ENCODE results near the gene LGALS8. TPM values are rescaled to one million over a fixed set of nuclear protein-coding genes. Genes with fewer than 3 reads are reported as not detected.

LGALS8 gene
- total RNA-seq, 2 donors from 2014 or later = 11.4 to 15.0 TPM

DNA sequence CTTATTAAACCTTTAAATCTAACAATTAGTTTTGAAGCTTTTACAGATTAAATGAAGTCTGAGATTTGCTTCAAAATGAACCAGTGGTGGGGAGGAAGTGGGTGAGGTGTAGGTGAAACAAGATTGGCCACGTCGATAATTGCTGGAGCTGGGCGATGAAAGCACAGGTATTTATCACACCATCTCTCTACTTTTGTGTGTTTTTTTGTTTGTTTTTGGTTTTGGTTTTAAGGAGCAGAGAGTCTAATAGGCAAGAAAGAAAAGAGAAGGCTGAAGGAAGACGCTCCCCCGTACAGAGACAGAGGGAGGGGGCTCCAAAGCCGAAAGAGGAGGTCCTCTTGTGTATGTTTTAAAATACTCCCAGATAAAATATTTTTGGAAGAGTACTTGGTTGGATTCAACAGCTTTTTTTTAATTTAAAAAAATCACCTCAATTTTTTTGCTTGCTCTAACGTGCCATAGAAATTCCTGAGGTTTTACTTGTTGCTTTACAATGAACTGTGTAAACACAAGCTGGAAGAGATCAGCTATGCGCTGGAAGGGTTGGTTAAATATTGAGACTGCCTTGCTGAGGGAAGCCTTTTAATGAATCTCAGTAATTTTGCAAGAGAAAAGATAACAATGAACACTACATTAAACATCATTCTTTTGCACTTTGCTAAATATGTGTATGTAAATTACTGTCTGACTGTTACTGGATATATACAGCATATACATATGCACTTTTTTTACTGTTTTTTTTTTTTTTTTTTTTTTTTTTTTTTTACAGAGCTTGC, 6.7 kb upstream of the LGALS8 start:
- H3K27me3 ChIP-seq (ENCODE audit: control insufficient read depth, insufficient read depth, low read length, poor library complexity, severe bottlenecking) = no peaks in the 10 kb centered on the region
- Mint-ChIP-seq H3K27ac (no peak overlapping the region), H3K36me3 (ENCODE audit: low read depth) (no peaks in the 10 kb centered on the region), H3K27me3 (ENCODE audit: insufficient read depth) (peaks cover 3% of the 10 kb centered on the region), H3K4me1 (peaks cover 4% of the 10 kb centered on the region), H3K4me3 (no peak overlapping the region), H3K9me3 (no peaks in the 10 kb centered on the region)
- TF ChIP-seq, protein P1, sequence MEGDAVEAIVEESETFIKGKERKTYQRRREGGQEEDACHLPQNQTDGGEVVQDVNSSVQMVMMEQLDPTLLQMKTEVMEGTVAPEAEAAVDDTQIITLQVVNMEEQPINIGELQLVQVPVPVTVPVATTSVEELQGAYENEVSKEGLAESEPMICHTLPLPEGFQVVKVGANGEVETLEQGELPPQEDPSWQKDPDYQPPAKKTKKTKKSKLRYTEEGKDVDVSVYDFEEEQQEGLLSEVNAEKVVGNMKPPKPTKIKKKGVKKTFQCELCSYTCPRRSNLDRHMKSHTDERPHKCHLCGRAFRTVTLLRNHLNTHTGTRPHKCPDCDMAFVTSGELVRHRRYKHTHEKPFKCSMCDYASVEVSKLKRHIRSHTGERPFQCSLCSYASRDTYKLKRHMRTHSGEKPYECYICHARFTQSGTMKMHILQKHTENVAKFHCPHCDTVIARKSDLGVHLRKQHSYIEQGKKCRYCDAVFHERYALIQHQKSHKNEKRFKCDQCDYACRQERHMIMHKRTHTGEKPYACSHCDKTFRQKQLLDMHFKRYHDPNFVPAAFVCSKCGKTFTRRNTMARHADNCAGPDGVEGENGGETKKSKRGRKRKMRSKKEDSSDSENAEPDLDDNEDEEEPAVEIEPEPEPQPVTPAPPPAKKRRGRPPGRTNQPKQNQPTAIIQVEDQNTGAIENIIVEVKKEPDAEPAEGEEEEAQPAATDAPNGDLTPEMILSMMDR (conservative IDR thresholded peaks at IDR 0.05) = no peak
- no peak for DNase-seq
- no peak overlapping the region for H3K27ac ChIP-seq (ENCODE audit: low read depth, low read length)
- WGBS, 2 experiments (ENCODE audit: insufficient coverage in 1 of 2, insufficient read length in 1 of 2) = 66% methylated on average over 7 of the region's 8 CpGs; no CpG with 5 or more reads in 1 of the 2 experiments
- H3K9me3 ChIP-seq (ENCODE audit: control insufficient read depth, low read length) = no peaks in the 10 kb centered on the region
- H3K36me3 ChIP-seq (ENCODE audit: control insufficient read depth, insufficient read depth, low read length) = no peaks in the 10 kb centered on the region
- no peak overlapping the region for H3K4me3 ChIP-seq (ENCODE audit: low read length)
- H3K9ac ChIP-seq (ENCODE audit: extremely low read depth, low read length, poor library complexity, severe bottlenecking) = no peak overlapping the region
- no peaks in the 10 kb centered on the region for H3K4me1 ChIP-seq (ENCODE audit: control insufficient read depth, insufficient read depth, low read length)

DNA sequence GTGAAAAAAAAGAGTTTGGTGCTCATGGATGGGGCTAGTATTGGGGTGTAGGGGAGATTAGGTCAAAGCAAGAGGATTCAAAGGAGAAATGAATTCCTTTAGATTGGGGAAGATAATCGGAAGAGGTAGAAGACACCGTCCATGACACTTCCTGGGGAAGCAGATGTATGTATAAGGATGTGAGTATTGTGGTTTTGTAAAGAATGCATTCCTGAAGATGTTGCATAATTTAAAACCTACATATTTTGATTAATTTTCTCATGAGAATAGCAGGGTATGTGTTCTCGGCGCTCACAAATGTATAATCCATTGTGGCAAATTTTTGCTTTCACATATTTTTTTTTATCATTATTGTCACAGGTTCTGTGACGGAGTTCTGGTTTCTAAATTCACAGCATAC, 5.5 kb upstream of the LGALS8 start:
- Histone ChIP-seq H3K27ac (ENCODE audit: low read depth, low read length) (no peak overlapping the region), H3K27me3 (ENCODE audit: control insufficient read depth, insufficient read depth, low read length, poor library complexity, severe bottlenecking) (peaks cover 5% of the 10 kb centered on the region), H3K9ac (ENCODE audit: extremely low read depth, low read length, poor library complexity, severe bottlenecking) (no peak overlapping the region), H3K4me1 (ENCODE audit: control insufficient read depth, insufficient read depth, low read length) (no peaks in the 10 kb centered on the region), H3K36me3 (ENCODE audit: control insufficient read depth, insufficient read depth, low read length) (no peaks in the 10 kb centered on the region), H3K4me3 (ENCODE audit: low read length) (no peak overlapping the region), H3K9me3 (ENCODE audit: control insufficient read depth, low read length) (no peaks in the 10 kb centered on the region)
- Mint-ChIP-seq H3K27me3 (ENCODE audit: insufficient read depth) (peaks cover 9% of the 10 kb centered on the region), H3K27ac (no peak overlapping the region), H3K4me1 (peaks cover 4% of the 10 kb centered on the region), H3K4me3 (no peak overlapping the region), H3K9me3 (no peaks in the 10 kb centered on the region), H3K36me3 (ENCODE audit: low read depth) (no peaks in the 10 kb centered on the region)
- WGBS, 2 experiments (ENCODE audit: insufficient coverage in 1 of 2, insufficient read length in 1 of 2) = 89 to 97% methylated on average over 3 to 5 of the region's 5 CpGs
- TF ChIP-seq, protein P1 (conservative IDR thresholded peaks at IDR 0.05) = no peak
- DNase-seq = no peak

- Histone ChIP-seq H3K36me3 (ENCODE audit: control insufficient read depth, insufficient read depth, low read length) (no peaks in the 10 kb centered on the region), H3K27me3 (ENCODE audit: control insufficient read depth, insufficient read depth, low read length, poor library complexity, severe bottlenecking) (peaks cover 18% of the 10 kb centered on the region), H3K9me3 (ENCODE audit: control insufficient read depth, low read length) (no peaks in the 10 kb centered on the region), H3K9ac (ENCODE audit: extremely low read depth, low read length, poor library complexity, severe bottlenecking) (no peak overlapping the region), H3K27ac (ENCODE audit: low read depth, low read length) (no peak overlapping the region), H3K4me3 (ENCODE audit: low read length) (no peak overlapping the region), H3K4me1 (ENCODE audit: control insufficient read depth, insufficient read depth, low read length) (no peaks in the 10 kb centered on the region)
- Mint-ChIP-seq H3K36me3 (ENCODE audit: low read depth) (no peaks in the 10 kb centered on the region), H3K9me3 (no peaks in the 10 kb centered on the region), H3K4me1 (peaks cover 9% of the 10 kb centered on the region), H3K27ac (no peak overlapping the region), H3K4me3 (no peak overlapping the region), H3K27me3 (ENCODE audit: insufficient read depth) (peaks cover 11% of the 10 kb centered on the region)
- no peak for DNase-seq
- TF ChIP-seq, protein P1 (conservative IDR thresholded peaks at IDR 0.05) = no peak
- 94 to 98% methylated on average over 4 of the region's 4 CpGs for WGBS, 2 experiments (ENCODE audit: insufficient coverage in 1 of 2, insufficient read length in 1 of 2)
These were observed 3.3 kb upstream of the LGALS8 start for GRCh38 chr1:236520445-236521005.
